NCI-H1436 treated with DMSO at 0.1 percent for 48 hours (cell line): ENCODE results near the gene BAIAP2.
A peak's percentile ranks its signal among the peaks of the same experiment; 100 is the strongest.
"Not testable (repeated sequence)": the region's sequence is repeated elsewhere in the genome, so short reads cannot be mapped to it uniquely, and the experiment has no call there.

ENCODE experiments used
- DNase-seq: peaks from one replicate; lab custom pipeline; 2025; lab: John Stamatoyannopoulos, UW

Gene BAIAP2

DNA sequence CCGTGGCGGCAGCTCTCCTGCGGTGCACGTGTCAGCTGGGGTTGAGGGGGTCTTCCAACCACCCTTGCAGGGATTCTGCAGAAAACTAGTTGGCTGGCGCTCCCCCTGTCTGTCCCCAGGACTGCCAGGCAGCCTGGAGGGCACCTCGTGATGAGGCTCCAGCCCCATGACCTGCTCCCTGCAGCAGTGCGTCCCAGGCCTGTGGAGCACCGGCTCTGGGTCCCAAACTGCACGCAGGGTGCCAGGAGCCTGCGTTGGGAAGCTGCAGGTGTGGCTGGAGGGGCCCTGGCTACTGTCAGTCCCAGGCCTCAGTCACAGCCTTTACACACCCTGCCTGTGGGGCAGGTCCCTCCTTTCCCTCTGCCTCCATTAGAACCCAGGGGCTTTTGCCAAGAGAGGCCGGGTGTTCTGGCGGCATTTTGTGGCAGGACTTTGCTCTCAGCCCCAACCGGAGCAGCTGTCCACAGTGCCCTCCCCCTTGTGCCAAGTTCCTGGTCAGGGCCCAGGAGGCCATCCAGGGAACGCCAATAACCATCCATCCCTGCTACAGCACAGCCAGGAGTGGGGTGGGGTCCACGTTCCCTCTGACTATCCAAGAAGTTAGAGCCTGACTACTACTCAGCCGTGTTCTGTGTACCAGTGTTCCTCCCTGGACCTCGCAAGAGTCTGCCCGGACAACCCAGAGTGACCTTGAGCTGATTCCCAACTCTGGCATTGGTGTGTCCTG lies 34.2 kb upstream of the BAIAP2 start:
- no peak for DNase-seq

DNA sequence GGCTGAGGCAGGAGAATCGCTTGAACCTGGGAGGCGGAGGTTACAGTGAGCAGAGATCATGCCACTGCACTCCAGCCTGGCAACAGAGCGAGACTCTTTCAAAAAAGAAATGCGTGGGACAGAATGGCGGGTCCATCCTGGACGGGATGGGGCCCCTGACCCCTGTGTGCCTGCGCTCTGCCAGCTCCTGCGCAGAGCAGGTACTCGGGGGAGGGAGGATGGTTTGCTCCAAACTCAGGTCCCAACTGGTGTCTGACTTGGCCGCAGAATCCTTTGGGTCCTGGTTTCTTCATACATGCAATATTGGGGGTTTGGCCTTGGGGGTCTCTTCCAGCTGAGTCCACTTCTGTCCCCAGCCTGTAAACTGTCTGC lies 33.0 kb upstream of the BAIAP2 start:
- no peak for DNase-seq

- DNase-seq: peak; percentile 58
Observed at GRCh38 chr17:81002409-81003361, 32.3 kb upstream of the BAIAP2 start.

DNA sequence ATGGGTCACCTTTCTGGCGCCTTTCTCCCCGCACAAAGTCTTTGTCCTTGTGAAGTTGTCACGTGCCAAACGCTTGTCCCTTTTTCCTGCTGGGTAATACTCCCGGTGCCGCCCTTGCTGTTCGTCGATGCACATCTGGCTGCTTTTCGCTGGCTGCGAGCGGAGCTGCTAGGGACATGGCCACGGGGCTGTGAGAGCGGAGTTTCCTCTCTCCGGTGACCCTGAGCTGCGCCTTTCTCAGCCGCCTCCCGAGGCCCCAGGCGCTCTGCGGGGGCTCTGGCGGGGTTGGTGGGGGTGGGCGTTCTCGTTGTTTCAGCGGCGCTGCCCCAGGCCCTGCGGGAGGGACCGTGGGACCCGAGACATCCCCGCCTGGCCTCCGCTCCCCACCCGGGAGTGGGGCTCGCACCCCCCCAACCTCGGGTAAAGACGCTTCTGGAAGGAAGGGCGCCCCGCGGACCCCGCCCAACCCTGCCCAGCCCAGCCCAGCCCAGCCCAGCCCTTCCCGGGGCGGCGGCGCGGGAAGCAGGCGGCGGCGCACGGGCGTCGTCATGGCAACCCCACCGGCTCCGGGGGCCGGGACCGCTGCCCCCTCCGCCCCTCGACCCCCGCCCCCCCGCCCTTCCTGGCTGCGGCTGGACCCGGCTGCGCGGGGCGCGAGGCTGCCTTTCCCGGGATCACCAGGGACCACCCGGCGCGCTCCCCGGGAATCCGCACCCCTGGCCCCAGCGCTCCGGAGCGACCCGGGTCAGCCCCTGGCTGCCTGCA lies 31.1 kb upstream of the BAIAP2 start:
- no peak for DNase-seq

DNA sequence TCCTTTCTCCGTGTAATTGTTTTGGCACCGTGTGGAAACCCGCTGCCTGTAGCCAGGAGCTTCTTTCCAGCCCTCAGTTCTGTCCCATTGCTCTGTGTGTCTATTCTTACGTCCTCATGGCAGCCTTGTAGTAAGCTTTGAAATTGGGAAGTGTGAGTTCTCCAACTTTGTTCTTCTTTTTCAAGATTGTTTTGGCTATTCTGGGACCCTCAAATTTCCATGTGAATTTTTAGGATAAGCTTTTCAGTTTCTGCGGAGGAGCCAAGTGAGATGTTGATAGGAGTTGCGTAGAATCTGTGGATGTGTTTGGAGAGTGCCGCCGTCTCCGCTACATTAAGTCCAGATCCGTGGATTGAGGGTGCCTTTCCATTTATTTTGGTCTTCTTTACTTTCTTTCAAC lies 28.1 kb upstream of the BAIAP2 start:
- DNase-seq: no peak

DNA sequence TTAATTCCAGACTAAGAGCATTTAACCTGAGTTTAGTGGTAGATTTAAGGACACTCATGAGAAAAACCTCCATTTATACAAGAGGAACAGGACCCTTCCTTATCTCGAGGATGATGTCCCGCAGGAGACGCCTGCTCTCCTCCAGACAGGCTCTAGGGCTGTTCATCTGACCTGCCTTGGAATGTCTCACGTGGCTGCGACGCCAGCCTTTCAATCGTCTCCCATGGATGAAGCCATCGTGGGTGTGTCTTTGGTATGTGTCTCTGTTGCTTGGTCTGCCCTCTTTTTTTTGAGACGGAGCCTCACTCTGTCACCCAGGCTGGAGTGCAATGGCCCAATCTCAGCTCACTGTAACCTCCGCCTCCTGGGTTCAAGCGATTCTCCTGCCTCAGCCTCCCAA lies 26.8 kb upstream of the BAIAP2 start:
- no peak for DNase-seq

DNA sequence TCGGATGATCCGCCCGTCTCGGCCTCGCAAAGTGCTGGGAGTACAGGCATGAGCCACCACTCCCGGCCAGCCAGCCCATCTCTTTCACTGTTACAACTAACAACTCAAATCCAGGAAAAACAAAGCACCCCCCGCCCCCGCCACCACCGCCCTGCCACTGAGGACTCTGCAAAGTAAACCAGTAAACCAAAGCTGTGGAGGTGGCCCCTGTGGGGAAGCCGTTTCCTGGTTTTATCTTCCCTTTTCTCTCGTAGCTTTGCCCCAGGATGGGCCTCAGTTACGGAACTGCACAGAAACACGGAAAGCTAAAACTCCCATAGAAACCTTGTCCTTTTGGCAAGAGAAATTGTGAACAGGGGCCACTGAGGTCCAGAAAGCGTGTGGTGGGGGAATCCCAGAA lies 25.8 kb upstream of the BAIAP2 start:
- no peak for DNase-seq

DNA sequence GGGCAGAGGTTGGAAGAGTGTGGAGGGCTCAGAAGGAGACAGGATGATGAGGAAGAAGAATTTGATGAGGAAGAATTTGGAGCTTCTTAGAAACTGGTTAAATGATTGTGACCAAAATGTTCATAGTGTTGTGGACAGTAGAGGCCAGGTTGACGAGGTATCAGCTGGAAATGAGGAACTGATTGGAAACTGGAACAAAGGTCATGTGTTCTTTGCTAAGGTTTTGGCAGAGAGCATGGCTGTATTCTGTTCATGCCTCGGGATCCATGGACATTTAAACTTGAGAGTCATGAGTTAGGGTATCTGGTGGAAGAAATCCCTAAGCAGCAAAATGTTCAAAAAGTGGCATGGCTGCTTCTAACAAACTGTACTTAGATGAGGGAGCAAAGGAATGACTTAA lies 24.0 kb upstream of the BAIAP2 start:
- no peak for DNase-seq

GRCh38 chr17:81011951-81012350 lies 23.0 kb upstream of the BAIAP2 start:
- DNase-seq: no peak

- no peak for DNase-seq
Observed at GRCh38 chr17:81012574-81013447, 22.1 kb upstream of the BAIAP2 start.

- DNase-seq: no peak
Observed at GRCh38 chr17:81013642-81014041, 21.3 kb upstream of the BAIAP2 start.

DNA sequence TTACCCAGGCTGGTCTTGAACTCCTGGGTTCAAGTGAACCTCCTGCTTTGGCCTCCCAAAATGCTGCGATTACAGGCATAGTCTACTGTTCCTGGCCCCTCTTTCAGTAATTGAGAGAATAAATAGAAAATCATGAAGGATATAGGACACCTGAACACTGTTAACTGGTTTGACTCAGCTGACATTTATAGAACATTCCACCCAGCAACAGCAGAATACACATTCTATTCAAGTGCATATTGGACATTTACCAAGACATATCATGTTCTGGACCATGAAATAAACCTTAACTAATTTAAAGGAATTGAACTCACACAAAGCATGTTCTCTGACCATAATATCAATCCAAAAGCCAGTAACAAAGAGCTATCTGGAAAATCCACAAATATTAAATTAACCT lies 19.8 kb upstream of the BAIAP2 start:
- DNase-seq: no peak

- DNase-seq: no peak
Observed at GRCh38 chr17:81016575-81016974, 18.4 kb upstream of the BAIAP2 start.

DNA sequence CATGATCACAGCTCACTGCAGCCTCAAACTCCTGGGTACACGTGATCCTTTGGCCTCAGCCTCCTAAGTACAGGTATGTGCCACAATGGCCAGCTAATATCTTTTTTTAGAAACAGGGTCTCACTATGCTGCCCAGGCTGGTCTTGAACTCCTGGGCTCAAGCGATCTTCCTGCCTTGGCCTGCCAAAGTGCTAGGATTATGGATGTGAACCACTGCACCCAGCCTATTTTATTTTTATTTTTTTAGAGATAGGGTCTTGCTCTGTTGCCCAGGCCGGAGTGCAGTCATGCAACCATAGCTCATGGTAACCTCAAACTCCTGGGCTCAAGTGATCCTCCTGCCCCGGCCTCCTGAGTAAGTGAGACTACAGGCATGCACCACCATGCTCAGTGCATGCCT lies 17.6 kb upstream of the BAIAP2 start:
- not testable (repeated sequence) for DNase-seq

DNA sequence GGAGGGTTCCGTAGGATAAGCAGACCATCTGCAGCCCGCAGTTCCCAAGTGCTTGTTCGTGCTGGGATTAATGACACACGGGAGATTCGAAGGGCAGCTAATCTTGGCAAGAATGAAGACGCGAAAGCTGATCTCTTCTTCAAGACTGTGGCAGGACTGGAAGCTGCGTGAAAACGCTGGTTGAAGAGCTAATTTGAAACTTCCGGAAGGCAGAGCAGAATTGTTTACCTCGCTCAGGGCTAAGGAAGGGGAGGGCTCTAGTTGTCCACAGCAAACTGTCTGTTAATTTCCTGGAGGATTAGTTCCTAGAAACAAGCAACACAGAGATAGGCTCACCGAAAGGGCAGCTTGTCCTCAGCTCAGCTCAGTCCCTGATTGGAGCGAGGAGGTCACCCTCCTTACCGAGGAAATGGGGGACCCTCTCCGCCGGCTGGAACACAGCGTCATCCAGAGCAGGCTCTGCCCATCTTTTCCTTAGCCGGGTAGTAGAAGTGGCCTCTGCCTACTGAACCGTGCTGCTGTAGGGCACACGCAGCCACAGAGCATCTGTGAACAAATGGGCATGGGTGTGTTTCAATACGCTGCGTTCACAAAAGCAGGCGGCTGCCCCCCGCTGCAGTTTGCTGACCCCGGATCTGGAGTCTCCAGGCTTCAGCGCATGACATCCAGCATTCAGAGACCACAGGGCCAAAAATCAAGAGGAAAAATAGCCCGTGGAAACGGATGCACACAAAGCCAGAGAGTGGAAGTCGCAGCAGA lies 16.7 kb upstream of the BAIAP2 start:
- DNase-seq: peak; percentile 77

GRCh38 chr17:81019563-81020442 lies 15.1 kb upstream of the BAIAP2 start:
- no peak for DNase-seq

GRCh38 chr17:81020443-81020766 lies 14.5 kb upstream of the BAIAP2 start:
- no peak for DNase-seq

DNA sequence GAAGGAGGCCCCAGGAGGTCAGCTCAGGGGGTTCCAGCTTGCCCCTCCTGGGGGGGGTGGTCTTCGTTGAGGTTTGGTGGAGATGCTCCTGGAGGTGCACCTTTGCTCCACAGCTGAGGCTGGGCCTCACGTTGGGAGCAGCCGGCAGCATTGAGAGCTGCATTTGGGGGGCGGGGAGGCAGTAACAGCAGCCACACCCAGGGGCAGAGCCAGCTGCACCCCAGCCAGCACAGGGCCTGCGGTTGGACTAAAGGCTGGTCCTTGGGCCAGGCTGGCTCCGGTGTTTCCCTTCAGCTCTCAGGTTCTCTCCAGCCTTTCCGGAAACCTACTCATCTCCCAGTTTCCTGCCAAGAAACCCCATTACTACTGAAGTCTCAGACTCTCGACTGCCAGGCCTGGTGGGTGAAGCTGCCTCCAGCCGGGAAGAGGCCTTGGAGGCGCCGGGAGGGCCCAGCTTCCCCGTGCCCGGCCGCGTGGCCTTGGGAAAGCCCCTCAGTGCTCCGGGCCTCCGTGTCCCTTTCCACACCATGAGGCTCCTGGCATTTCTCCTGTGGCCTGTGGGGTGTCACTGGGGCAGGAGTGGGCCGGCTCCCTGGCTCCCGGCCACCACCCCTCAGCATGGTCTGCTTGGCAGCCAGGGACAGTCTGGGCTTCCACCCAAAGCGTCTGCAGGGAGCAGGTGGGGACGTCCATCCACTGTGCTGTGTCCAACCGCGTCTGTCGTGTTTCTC lies 14.0 kb upstream of the BAIAP2 start:
- no peak for DNase-seq
